ENCODE data around the gene DHX35.

DNA sequence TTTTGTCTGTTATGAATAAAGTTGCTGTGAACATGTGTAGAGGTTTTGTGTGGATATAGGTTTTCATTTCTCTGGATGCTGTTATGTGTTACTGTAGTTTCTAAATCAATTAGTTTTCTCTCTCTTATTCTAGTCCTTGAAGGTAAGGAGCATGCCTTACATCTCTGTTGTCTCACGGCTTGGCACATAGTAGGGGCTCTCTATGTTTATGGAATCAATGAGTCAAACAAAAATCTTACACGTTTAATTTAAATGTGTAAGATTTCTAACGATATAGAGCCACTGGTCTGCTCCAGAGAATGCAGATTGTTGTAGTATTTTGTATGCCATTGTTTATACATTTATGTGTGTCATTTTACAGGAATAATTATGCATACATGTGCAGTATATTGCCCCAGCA is 15.3 kb upstream of the DHX35 start:
- TF ChIP-seq CTCF (conservative IDR thresholded peaks at IDR 0.05; ENCODE audit: low read depth in 2 of 2): no peak
- no peak for TF ChIP-seq EZH2 (IDR thresholded peaks at IDR 0.05; ENCODE audit: low read depth, unreplicated experiment)
